GM12875 (cell line): ENCODE measurements around the gene MET.

Experiments used
- H3K4me3 ChIP-seq: one replicate; pipeline ENCODE4 v1.5.1; 2011; ENCODE audit warnings: low read depth, low read length, control low read depth
- CTCF ChIP-seq: IDR thresholded peaks from 2 replicates; pipeline ENCODE4 v1.5.1; 2011; ENCODE audit warnings: low read depth, mild to moderate bottlenecking, control low read depth, inconsistent platforms, low read length, moderate library complexity, borderline replicate concordance; ENCODE audit not compliant: insufficient read depth

The MET gene

GRCh38 chr7:116779216-116779615, 107.2 kb downstream of the MET start:
- TF ChIP-seq CTCF, result no peak
- no peak overlapping the region for H3K4me3 ChIP-seq

- no peak overlapping the region for H3K4me3 ChIP-seq
- TF ChIP-seq CTCF, result no peak
These were observed 107.9 kb downstream of the MET start for GRCh38 chr7:116779931-116780330.

- no peak for TF ChIP-seq CTCF
- H3K4me3 ChIP-seq, result no peak overlapping the region
These were observed 108.5 kb downstream of the MET start for GRCh38 chr7:116780521-116780920.

- no peak overlapping the region for H3K4me3 ChIP-seq
- TF ChIP-seq CTCF, result no peak
These were observed 109.0 kb downstream of the MET start for GRCh38 chr7:116780966-116781365.

GRCh38 chr7:116781584-116781983, 109.6 kb downstream of the MET start:
- no peak overlapping the region for H3K4me3 ChIP-seq
- TF ChIP-seq CTCF, result no peak

- H3K4me3 ChIP-seq, result no peak overlapping the region
- TF ChIP-seq CTCF, result no peak
These were observed 110.2 kb downstream of the MET start for GRCh38 chr7:116782177-116782711.

- TF ChIP-seq CTCF, result no peak
- no peak overlapping the region for H3K4me3 ChIP-seq
These were observed 111.8 kb downstream of the MET start for GRCh38 chr7:116783666-116784318.
